Muscle layer of colon (tissue), 2 donors: Measurements from ENCODE around the gene SGMS1.
"Not testable (repeated sequence)": the region's sequence is repeated elsewhere in the genome, so short reads cannot be mapped to it uniquely, and the experiment has no call there.

Source experiments
- H3K27ac ChIP-seq: one replicate; pipeline ENCODE4 v1.7.0; 2013; ENCODE audit warnings: low read depth, mild to moderate bottlenecking, low read length, moderate library complexity
- H3K27me3 ChIP-seq, 2 donors: one replicate each; pipeline ENCODE4 v1.7.0; 2013; ENCODE audit warnings: low read length in 2 of 2, mild to moderate bottlenecking in 2 of 2; ENCODE audit not compliant: insufficient read depth in 2 of 2, control insufficient read depth in 1 of 2
- H3K36me3 ChIP-seq: one replicate; pipeline ENCODE4 v1.7.0; 2013; ENCODE audit warnings: mild to moderate bottlenecking, low read length; ENCODE audit not compliant: insufficient read depth
- H3K4me1 ChIP-seq: one replicate; pipeline ENCODE4 v1.7.0; 2013; ENCODE audit warnings: mild to moderate bottlenecking, low read length; ENCODE audit not compliant: insufficient read depth
- H3K4me3 ChIP-seq, 2 donors: one replicate each; pipeline ENCODE4 v1.7.0; 2013; ENCODE audit warnings: low read length in 2 of 2, low read depth in 1 of 2, mild to moderate bottlenecking in 1 of 2, moderate library complexity in 1 of 2
- H3K9ac ChIP-seq: one replicate; pipeline ENCODE4 v1.7.0; 2013; ENCODE audit warnings: low read length
- H3K9me3 ChIP-seq: one replicate; pipeline ENCODE4 v1.7.0; 2013; ENCODE audit warnings: mild to moderate bottlenecking, low read length
- donor health status: abdominal sarcoma.
- donor health status: Adenocarcinoma of cecum.

Gene SGMS1

DNA sequence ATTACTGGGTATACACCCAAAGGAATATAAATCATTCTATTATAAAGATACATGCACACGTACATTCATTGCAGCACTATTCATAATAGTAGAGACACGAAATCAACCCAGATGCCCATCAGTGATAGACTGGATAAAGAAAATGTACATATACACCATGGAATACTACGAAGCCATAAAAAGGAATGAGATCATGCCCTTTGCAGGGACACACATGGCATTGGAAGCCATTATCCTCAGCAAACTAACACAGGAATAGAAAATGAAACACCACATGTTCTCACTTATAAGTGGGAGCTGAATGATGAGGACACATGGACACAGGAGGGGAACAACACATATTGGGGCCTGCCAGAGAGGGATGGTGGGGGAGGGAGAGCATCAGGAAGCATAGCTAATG is 74.6 kb downstream of the SGMS1 start:
- not testable (repeated sequence) for H3K27me3 ChIP-seq, H3K36me3 ChIP-seq, H3K9ac ChIP-seq, H3K4me3 ChIP-seq, H3K27ac ChIP-seq, H3K9me3 ChIP-seq
- peaks cover 15% of the 10 kb centered on the region for H3K4me1 ChIP-seq

DNA sequence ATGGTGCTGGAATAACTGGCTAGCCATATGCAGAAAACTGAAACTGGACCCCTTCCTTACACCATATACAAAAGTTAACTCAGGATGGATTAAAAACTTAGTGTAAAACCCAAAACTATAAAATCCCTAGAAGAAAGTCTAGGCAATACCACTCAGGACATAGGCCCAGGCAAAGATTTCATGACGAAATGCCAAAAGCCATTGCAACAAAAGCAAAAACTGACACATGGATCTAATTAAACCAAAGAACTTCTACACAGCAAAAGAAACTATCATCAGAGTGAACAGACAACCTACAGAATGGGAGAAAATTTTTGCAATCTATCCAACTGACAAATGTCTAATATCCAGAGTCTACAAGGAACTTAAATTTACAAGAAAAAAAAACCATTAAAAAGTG is 75.3 kb downstream of the SGMS1 start:
- H3K36me3 ChIP-seq, H3K27ac ChIP-seq, H3K4me3 ChIP-seq, H3K9me3 ChIP-seq, H3K9ac ChIP-seq, H3K27me3 ChIP-seq: not testable (repeated sequence)
- peaks cover 11% of the 10 kb centered on the region for H3K4me1 ChIP-seq

DNA sequence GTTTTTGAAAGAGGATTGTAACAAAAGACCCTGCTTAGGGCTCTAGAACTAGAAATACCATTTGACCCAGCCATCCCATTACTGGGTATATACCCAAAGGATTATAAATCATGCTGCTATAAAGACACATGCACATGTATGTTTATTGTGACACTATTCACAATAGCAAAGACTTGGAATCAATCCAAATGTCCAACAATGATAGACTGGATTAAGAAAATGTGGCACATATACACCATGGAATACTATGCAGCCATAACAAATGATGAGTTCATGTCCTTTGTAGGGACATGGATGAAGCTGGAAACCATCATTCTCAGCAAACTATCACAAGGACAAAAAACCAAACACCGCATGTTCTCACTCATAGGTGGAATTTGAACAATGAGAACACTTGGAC is 77.5 kb downstream of the SGMS1 start:
- H3K4me3 ChIP-seq, H3K4me1 ChIP-seq: not testable (repeated sequence)

DNA sequence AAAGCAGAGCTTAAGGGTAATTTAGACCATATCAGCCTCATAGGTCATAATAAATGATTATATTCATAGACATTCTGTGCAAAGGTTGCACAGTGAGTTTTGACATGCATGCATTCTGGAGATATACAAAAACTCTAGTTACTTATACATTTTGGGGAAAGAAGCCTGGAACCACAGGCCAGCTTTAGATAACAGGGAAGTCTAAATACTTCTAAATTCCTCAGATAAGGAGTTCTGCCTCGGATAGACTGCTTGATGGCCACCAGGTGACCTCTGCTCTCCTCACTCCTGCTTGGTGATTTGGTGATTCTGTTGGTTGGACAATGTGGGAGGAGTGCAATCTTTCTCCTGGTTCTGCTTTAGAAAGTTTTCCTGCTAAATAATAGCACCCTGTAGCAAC is 77.9 kb downstream of the SGMS1 start:
- Histone ChIP-seq H3K9ac (no peak overlapping the region), H3K4me1 (peaks cover 9% of the 10 kb centered on the region), H3K9me3 (no peaks in the 10 kb centered on the region), H3K27ac (no peak overlapping the region), H3K27me3 (no peaks in the 10 kb centered on the region), H3K4me3 (no peak overlapping the region), H3K36me3 (no peaks in the 10 kb centered on the region)

More for the DNA sequence above, 77.5 kb downstream of the SGMS1 start:
- not testable (repeated sequence) for H3K27ac ChIP-seq, H3K27me3 ChIP-seq, H3K36me3 ChIP-seq, H3K9me3 ChIP-seq, H3K9ac ChIP-seq

DNA sequence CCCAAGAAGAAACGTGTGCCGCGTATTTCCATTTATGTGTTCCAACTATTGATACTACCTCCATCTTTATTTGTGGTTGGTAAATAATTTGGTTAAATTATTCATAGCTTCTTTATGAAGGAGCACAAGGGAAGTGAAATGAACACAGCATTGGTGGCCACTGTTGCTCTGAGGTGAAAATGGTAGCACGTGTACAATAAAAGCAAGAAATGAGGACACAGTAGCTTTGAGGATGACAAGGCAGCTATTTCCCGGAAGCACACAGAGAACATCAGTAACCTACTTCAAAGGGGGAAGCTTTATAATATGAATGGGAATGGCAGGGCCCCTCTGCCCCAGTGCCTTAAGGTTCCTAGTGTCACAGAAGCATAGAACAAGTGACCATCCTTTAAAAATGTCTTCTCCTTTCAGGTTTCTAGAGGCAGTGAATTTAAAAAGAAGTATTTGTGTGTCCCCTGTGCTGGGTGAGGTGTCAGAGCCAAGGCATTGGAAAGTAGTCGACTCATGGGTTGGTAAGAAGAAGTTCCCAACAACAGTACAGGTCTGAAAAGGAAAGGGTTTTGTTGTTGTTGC is 78.8 kb downstream of the SGMS1 start:
- H3K4me1 ChIP-seq = peaks cover 9% of the 10 kb centered on the region
- no peak overlapping the region for H3K9ac ChIP-seq
- H3K27ac ChIP-seq = no peak overlapping the region
- H3K9me3 ChIP-seq = no peaks in the 10 kb centered on the region
- H3K36me3 ChIP-seq = no peaks in the 10 kb centered on the region
- H3K27me3 ChIP-seq = no peaks in the 10 kb centered on the region
- H3K4me3 ChIP-seq = no peak overlapping the region

DNA sequence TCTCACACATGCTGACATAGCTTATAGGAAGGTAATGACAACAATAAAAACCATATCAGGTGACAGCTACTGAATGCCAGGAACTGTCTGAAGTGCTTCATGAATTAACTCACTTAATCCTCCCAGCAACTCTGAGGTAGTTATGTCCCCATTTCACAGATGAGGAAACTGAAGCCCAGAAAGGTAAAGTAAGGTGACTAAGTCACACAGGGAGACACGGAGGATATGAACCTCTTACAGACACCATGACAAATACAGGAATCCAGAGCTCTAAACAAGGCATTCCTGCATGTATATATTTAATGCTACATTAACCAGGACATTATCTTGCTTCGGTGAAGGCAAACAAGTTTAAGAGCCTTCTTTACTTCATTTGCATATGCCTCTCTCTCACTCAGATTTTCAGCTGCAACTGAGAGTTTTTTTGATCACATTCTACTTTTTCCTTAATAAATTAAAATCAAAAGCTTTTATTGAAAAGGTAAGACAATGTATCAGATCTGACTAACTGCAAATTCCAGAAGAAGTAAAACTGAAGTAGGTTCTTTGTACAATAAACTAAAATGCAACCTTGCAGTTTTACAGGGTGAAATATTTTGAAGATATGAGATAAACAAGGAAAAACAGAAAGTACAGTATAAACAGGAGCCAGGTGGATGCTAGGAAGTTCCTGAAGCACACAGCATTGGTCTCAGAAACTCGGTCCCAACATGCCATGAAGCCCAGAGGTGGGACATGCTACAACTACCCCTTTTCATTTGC is 79.5 kb downstream of the SGMS1 start:
- H3K9me3 ChIP-seq = no peaks in the 10 kb centered on the region
- H3K4me1 ChIP-seq = peaks cover 9% of the 10 kb centered on the region
- H3K9ac ChIP-seq = no peak overlapping the region
- no peaks in the 10 kb centered on the region for H3K36me3 ChIP-seq
- H3K27me3 ChIP-seq = no peaks in the 10 kb centered on the region
- no peak overlapping the region for H3K4me3 ChIP-seq
- no peak overlapping the region for H3K27ac ChIP-seq

DNA sequence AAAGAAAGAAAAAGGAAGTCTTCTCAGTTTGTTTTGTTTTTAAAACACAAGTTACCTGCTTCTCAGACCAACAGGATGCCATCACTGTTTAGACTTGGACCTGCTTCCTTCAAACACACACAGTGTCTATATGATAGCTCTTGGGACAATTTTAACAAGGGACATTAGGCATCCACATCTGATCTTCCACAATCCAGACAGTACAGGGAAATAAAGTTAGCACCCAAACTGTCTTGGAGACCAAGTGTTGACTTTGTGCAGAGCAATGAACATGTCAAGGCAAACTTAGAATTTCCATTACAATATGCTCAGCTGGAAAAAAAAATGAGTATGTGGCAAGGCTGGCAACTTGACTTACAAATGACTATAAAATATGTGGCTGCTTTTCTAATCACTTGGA is 80.9 kb downstream of the SGMS1 start:
- no peak overlapping the region for H3K4me3 ChIP-seq
- H3K27me3 ChIP-seq = no peaks in the 10 kb centered on the region
- peaks cover 9% of the 10 kb centered on the region for H3K4me1 ChIP-seq
- H3K9me3 ChIP-seq = no peaks in the 10 kb centered on the region
- H3K27ac ChIP-seq = no peak overlapping the region
- no peak overlapping the region for H3K9ac ChIP-seq
- no peaks in the 10 kb centered on the region for H3K36me3 ChIP-seq

DNA sequence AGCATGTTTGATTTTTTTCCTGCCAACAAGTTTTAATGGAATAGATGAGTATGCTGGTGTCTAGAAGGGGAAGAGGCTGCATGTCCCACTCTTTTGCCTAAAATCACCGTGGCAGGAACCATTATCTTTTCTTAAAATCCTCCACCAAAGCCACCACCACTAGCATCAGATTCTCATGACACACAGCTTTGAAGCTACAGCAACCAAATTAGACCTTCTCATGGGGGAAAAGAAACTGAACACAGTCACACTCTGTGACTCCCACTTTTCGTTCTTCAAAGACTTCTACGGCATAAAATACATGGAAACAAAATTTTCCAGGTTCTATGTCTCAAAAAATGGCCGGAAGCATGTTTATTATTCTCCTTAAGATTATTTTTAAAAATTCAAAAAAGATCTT is 81.8 kb downstream of the SGMS1 start:
- Histone ChIP-seq H3K9me3 (no peaks in the 10 kb centered on the region), H3K4me1 (peaks cover 9% of the 10 kb centered on the region), H3K9ac (no peak overlapping the region), H3K36me3 (no peaks in the 10 kb centered on the region), H3K4me3 (no peak overlapping the region), H3K27me3 (no peaks in the 10 kb centered on the region), H3K27ac (no peak overlapping the region)

DNA sequence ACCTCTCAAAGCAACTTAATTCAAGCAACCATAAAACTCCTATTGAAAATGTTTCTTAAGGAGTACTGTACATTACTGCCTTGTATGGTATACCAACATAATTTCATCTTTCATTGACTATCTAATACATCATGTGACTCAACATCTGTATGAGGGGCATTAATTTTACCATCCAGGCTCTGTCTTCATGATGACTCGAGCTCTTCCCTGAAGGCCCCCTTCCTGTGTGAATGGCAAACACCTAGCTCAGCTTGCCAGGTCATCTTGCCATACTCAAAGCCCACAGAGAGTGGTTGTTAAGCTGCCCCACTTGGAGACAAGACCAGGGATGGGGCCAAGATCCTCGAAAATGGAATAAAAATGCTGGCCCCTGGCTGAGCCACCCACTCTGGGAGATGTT is 82.4 kb downstream of the SGMS1 start:
- Histone ChIP-seq H3K9me3 (no peaks in the 10 kb centered on the region), H3K27ac (no peak overlapping the region), H3K4me3 (no peak overlapping the region), H3K4me1 (peaks cover 9% of the 10 kb centered on the region), H3K27me3 (no peaks in the 10 kb centered on the region), H3K9ac (no peak overlapping the region), H3K36me3 (no peaks in the 10 kb centered on the region)

DNA sequence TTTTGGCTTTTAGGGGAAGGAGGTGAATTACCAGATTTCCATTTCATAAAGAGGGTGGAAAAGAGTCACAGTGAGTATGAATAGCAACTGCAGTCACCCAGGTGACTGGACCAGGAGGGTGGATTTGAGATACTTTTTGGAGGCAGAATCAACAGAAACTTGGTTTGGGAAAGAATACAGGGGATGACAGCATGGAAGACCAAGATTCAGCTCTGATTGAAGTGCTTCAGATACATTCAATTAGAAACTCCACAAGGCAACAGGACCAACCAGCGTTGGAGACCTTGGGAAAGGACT is 83.0 kb downstream of the SGMS1 start:
- Histone ChIP-seq H3K9me3 (no peaks in the 10 kb centered on the region), H3K27ac (no peak overlapping the region), H3K4me3 (no peak overlapping the region), H3K4me1 (peaks cover 9% of the 10 kb centered on the region), H3K36me3 (no peaks in the 10 kb centered on the region), H3K9ac (no peak overlapping the region), H3K27me3 (no peaks in the 10 kb centered on the region)

DNA sequence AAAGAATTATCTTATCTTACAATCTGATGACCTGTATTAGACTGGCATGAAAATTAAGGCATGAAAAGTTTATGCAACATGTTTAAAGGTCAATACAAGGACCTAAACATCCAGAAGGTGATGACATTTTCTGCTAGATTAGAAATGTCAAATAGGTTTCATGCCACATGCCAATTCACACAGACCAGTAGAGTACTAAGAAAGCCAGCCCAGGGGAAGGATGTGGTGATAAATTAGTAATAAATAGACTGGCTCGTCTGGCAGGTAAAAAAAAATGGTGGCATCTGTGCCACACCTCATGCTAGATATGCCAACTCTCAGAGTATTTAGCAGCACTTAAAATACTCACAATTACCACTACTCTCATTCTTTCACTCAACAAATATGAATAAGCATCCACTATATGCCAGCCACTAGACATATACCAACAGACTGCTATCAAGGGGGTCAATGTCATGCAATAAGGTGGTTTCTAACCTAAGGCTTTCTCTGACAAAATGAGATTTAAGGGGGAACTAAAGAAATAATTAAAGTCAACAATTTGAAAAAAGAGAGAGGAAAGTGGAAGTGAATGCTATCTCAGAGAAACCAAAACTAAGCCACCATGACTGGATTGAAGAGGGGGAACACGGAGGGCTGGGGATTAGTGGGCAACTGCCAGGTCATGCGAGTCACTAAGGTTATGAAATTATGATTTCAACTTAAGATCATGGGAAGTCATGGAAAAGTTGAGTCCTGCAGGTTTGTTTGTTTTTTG is 83.5 kb downstream of the SGMS1 start:
- H3K4me1 ChIP-seq = peaks cover 9% of the 10 kb centered on the region
- no peak overlapping the region for H3K27ac ChIP-seq
- no peak overlapping the region for H3K9ac ChIP-seq
- H3K36me3 ChIP-seq = no peaks in the 10 kb centered on the region
- H3K27me3 ChIP-seq = no peaks in the 10 kb centered on the region
- no peak overlapping the region for H3K4me3 ChIP-seq
- H3K9me3 ChIP-seq = no peaks in the 10 kb centered on the region
